EL (cell line): Measurements from ENCODE around the gene EZH2.

Experiments
- DNase-seq: peaks from one replicate; pipeline ENCODE4 v3.0.0-alpha.2; 2016

EZH2 gene

DNA sequence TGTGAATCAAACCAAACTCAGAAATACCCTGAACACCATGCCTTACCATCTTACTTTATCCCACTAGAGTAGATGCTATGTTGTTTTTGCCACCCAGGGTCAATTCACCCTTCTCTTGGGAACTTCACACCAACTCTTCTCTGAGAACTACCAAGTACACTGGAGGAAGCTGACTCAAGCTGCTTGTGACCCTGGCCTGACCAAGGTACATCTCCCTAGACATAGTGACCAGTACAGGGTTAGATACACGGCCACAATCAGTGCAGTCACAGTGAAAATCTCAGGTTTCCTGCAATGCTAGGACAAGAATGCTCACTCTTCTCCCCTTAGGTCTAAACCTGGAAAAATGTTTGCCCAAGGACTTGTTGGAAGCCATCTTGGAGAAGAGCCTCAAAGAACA lies 31.8 kb downstream of the EZH2 start:
- peak; percentile 6 for DNase-seq

DNA sequence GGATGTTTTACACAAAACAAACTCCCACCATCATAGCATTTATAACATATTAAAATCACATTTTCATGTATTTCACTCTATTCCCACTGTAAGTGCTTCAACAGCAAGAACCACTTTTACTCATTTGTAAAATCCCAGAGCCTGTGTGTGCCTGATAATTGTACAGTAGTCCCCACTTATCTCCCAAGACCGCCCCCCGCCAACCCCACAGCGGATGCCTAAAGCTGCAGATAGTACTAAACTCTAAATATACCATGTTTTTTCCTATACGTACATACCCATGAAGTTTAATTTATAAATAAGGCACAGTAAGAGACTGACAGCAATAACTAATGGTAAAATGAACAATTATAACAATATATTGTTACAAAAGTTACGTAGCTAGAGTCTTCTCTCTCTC lies 33.5 kb downstream of the EZH2 start:
- no peak for DNase-seq

DNA sequence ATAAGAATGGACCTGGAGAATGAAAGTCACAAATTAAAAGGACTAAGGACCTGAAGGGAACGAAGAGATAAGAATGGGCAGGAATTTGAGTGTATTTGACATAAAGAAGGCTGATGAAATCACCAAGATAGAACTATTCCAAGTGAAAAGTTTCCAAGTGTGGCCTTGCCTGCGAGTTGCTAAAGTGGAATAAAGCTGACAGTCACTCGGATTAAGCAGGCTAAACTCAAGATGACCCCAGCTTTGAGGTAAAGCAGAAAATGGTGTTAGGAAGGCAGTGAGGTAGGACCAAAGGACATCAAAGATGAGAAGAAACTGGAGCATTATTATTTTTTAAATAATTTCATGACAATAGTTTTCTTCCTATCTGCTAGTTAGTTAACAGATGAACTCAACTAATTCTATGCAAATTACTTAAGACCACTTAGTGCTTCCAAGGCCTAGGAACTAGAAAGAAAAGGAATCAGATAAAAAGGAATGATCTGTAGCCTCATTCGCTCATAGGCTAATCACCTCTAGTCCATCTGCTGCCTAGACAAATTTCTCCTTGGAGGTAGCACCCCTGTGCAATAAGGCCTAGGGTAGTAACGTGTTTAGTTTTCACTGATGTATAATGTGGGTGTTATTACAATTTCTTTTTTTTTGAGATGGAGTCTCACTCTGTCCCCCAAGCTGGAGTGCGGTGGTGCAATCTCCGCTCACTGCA lies 34.5 kb downstream of the EZH2 start:
- DNase-seq: no peak

DNA sequence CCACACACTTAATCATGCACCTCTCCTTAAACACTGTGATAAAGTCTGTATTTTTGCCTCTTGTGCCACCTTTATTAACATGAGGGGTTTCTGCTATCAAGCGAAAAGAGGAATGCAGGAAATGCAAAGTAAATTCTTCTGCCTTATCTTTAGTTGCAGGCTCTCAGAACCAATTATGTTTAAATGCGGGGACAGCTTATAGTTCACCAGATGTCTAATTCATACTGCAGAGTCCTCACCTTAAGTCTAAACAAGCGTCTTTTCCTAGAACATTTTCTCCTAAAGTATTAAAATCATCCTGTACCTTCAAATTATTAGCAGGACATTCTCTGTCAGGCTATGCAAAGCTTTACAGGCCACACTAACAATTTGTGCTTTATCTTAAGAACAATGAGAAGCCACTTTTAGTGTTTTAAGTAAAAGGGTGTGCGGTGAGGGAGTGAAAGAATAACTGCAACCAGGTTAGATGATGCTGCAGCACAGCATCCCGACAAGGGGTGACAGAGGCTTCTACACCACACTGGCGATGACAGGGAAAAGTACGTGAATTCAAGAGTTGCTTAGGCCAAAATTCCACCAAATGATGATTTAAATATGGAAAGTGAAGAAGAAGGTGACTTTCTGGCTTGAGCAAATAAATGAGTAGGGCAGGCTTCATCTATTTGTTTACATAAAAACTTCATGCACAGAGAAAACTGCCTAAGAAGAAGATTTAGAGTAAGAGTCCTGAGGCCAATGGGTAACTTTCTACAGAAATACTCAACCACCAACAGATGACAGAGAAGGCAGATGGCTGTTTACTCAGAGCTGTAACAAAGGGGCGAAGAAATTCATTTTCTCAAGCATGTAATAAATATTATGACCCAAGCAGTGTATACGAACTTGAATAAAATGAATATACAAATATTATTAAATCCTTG lies 36.0 kb downstream of the EZH2 start:
- no peak for DNase-seq

DNA sequence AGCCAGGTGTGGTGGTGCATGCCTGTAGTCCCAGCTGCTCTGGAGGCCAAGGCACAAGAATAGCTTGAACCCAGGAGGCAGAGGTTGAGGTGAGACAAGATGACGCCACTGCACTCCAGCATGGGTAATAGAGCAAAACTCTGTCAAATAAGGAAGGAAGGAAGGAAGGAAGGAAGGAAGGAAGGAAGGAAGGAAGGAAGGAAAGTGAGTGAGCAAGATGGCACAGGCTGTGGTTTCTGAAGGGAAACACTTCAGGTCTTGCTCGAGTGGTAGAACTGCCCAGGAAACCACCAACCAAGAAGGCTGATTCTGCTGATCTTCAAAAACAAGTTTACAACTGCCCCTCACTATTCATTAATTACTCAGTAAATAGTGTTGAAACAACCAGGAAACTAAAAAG lies 45.2 kb downstream of the EZH2 start:
- DNase-seq: no peak

DNA sequence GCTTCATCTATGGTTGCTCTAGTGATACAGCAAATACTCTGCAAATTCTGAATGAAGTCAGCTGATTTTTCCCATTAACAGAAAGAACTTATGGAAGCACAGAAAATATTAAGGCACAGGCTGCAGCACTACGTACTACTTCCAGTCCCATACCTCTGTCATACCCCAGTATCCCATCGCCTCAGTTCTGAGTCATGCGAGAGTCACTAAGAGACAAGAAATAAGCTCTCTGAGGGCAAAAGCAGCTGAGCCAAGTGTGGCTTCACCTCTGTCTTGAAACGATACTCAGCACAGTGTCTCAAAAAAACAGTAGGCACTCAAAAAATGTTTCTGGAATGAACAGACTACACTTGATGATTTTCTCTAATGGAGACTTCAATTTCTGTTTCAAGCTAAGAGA lies 48.2 kb downstream of the EZH2 start:
- DNase-seq: no peak

DNA sequence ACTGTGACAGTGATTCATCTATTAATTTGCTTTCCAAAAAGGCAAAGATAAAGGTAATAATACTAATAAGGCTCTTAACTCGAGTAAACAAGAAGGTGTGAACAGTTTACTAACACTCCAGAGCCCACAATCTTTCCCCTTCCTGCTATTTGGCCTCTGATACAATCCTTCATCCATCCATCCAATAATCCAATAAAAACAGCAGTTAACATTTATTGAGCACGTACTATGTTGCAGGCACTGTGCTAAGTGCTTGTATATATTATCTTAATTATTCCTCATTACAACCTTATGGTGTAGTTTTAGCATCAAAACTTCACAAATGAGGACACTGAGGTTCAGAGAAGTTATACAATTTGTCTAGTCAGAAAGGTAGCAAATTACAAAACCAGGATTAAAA lies 49.5 kb downstream of the EZH2 start:
- no peak for DNase-seq

DNA sequence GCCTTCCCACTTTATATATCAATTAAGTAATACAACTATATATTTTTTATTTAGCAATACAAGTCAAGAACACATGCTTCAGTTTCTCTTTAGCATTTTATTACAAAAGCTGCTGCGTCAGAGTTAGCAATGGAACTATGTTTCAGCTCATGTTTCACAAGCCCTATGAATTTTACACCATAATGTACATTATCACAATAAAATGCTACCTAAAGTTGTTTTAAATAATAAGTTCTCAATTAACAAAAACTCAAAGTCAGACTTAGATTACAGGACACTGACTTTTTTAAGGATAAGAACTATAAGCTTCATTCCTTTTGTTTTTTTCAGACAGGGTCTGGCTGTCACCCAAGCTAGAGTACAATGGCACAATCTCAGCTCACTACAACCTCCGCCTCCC lies 52.3 kb downstream of the EZH2 start:
- no peak for DNase-seq

DNA sequence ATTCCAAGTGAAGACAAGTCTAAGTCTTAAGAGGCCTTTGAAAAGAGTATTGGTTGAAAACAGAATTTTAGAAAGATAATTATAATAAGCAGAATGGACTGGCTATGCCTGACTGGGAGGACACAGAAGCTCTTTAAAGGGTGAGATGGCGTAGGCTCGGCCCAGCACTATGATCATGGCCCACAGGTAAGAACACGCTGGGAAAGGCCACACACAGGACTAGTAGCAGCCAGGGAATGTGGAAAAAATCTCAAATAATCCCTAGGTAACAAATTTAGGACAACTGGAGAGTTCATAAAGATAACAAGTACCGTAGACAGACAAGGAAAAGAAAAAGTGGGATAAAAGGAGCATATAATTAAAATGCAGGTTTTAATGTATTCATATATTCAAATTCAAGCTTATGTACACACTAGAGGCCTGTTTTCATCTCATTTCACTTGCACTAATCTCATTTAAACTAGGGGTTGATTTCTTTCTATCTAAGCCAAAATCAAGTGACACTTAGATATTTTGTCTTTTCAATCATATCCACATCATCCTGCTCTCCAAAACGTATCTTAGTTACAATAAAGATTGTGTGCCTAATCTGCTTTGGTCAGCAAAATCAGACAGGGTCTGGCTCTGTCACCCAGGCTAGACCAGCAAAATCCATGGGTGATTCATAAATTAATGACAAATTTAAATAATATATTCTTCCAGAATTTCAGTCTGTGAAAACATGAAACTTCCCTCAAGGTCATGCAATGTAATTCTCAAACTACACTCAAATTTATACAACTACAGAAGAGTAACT lies 53.0 kb downstream of the EZH2 start:
- DNase-seq: no peak

DNA sequence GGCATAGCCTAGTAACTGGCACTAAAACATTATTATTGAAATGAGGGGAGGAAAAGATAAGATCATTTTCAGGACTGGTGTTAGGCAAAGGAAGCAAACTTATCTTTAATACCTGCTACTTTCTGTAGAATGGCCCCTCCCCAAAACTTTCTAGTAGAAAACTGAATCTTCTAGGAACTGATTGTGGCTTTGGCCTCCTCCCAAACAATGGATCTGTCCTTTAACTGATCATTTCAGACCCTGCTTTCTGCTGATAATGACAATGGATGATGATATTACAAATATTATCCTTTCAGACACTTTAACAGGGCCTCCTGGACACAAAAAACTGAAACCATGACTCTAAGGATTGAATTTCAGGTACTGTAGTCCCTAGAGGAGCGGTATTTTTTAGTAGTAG lies 55.1 kb downstream of the EZH2 start:
- DNase-seq: no peak

DNA sequence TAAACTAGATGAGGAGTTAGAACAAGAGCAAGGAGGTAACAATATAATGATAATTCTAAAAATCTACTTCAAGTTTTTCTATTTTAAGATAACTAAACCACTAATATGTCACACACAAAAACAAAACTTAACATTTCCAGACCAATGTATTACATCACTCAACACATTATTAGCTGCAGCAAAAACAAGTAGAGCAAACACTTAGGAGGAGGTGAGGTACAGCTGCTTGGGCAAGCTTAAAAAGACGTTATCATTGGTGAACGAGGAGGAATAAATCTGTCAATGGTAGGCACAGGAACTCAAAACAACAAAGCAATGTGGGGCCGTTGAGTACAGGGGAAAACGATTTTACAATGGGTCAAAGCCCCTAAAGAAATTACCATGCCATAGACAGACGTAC lies 58.8 kb downstream of the EZH2 start:
- no peak for DNase-seq

DNA sequence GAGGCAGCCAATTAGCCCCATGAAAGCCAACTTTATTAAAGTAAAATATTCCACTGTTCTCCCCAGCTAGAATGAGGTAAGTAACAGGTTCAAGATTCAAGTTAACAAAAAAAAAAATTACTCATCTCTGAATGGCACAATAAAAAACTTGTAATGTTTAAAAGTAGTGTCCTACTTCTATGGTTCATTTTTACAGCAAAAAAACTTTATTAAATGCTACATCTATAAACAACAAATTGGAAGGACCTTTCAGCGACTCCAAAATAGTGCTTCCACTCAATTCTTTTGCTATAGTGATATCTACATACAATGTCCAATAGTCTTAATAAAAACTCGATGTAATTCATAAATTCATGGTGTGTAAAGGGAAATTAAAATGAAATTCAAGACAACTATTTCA lies 59.2 kb downstream of the EZH2 start:
- DNase-seq: no peak

DNA sequence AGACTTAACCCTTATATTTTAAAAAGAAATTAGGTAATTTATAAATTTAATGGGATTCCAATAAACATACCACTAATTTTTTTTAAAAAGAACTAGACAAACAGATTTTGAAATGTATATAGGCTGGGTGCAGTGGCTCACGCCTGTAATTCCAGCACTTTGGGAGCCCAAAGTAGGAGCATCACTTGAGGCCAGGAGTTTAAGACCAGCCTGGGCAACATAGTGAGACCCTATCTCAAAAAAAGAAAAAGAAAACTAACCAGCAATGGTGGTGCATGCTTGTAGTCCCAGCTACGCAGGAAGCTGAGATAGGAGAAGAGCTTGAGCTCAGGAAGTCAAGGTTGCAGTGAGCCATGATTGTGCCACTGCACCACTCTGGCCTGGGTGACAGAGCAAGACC lies 62.7 kb downstream of the EZH2 start:
- DNase-seq: no peak

DNA sequence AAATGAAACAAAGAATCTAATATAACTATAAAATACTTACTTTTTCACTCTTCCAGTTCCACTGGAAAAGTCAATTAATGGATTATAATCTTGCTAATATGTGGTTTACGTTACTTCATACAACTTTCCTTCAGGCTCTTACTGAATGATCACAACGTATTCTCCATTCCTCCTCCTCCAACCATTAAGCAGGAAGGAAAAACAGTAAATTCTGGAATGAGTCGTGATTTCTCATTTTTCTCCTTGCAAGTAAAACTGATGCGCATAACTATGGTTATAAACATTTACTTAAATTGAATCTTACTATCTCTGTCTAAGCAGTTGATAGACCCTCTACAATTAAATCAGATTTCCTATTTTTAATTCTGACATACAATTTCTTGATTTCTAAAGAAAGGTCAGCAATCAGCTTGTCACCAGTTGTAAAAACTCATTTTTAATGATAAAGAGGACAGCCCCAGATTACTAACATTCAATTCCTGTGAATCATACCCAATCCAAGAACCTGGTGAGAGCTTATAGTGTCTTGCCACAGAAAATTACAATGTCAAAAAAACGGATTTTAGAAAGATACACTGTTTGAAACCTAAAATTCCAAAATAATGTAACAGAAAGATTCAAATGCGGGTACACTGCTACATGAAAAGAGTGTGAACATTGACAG lies 64.3 kb downstream of the EZH2 start:
- peak; percentile 60 for DNase-seq

DNA sequence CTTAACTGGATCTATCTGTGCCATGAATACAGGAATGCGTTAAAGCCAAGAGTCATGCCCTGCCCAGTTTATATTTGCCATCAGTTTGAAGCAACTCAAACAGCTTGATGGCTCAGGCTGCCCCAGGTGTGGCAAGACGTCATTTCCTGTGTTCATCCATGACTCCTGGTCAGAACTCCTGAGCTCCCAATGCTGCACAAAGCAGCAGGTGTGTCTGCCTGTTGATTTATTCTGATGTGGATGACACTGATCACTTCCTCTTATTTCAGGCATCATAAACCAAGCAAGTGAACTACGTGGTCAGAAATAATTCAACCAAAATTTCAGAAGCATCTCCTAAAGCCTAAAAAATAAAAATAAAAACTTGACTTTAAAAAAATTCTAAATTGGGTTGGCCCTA lies 68.5 kb downstream of the EZH2 start:
- no peak for DNase-seq

DNA sequence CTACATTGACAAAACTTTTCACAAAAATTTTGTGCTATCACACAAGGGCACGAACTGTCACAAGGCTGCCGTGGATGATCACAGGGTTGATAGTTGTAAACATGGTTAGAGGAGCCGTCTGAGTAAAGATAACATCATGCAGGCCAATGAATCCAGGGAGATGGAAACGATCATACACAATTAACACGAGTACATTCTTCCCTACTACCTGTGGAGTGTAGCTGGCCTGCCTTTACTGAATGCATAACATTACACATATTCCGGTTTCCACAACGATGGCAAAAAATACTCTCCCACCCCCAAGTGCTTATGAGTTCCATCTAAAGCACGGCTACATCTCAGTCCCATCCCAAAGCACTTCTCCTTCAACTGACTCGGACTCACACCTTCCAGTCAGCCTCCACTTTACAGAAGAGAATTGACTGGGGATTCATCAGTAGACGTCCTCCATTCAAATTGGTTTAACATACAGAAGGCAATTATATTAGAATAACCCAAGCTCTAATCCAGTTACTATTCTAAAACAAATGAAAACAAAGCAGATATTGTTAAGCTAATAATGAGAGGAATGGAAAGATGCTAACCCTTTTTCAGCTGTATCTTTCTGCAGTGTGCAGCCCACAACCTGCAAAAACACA lies 69.0 kb downstream of the EZH2 start:
- DNase-seq: no peak

DNA sequence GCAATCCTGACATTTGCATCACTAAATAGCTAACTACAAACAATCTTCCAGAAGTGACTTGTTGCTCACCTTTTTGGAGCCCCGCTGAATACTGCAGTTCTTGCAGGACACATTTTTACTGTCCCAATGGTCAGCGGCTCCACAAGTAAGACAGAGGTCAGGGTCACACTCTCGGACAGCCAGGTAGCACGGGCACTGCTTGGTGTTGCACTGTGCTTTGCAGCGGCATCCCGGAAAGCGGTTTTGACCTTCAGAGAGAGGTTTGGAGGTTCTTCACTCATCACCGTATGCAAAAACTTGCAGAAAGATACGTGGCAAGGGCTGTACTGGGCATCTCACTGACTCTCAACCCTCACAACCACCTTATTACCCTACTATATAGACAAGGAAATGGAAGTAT lies 70.2 kb downstream of the EZH2 start:
- DNase-seq: no peak

DNA sequence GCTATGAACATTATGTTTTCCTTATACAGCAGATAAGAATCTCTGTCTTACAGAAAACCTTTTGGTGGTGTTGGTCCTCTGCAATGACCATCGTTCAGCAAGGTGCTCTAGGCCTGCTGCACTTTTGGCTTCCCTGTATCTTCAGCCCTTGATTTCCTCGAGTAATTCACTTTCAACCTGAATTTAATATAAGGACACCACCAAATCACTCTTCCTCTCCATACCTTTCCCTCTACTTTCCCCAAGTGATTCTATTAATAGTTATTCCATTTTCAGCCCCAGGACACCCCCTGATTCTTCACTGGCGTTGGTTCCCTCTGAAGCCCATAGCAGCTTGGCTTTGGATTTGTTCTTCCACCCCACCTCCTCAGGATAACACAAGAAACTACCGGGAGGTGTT lies 72.2 kb downstream of the EZH2 start:
- DNase-seq: no peak

DNA sequence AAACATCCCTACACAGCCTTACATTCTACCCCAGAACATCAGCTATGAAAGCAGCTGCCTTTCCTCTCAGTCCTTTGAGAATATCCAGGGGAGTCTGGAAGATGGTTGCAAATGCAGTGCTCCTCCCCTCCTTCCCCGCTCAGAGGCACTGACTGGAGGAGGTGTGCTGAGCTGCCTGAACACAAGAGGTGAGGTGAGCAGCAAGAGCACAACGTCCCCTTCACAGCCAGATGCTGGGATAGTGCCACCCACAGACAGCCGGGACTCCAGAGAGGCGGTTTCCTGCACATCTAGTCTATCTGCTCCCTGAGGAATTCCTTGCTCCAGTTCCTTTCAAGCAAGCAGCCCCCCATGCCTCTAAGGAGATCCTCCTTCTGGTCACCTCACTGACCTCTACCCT lies 74.2 kb downstream of the EZH2 start:
- no peak for DNase-seq

DNA sequence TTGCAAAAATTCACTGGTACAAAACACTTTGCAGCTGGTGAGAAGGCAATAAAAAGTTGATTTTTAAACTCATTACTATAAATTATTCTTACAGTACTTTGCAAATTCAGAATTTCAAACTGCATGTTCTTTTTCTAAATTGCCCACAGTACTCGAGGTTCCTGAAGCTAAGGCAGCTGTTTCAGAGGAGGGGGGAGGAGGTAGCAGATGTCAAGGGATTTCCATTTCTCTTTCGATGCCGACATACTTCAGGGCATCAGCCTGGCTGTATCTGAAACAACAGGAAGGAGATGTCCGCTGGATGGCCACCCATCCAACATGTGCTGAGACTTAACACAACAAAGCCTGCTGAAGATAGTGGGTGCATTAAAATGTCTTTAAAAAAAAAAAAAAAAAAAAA lies 76.7 kb downstream of the EZH2 start:
- no peak for DNase-seq

DNA sequence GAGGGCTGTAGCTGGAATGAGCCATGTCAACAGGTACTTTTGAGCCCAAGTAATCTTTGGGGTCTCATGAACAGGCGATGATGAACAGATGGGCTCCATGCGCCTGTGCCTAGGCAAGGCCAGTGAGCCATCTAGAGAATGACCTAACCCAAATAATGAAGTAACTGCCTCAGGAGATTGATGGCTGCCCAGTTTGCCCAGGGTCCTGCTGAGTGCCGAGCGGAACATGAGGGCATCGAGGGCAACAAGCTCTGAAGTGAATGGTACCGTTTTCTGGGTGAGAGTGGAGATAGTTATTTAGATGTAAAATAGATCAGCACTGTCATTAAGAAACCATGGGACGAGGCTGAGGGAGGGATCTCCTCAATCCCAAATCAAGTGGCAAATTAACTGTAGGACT lies 77.9 kb downstream of the EZH2 start:
- no peak for DNase-seq

DNA sequence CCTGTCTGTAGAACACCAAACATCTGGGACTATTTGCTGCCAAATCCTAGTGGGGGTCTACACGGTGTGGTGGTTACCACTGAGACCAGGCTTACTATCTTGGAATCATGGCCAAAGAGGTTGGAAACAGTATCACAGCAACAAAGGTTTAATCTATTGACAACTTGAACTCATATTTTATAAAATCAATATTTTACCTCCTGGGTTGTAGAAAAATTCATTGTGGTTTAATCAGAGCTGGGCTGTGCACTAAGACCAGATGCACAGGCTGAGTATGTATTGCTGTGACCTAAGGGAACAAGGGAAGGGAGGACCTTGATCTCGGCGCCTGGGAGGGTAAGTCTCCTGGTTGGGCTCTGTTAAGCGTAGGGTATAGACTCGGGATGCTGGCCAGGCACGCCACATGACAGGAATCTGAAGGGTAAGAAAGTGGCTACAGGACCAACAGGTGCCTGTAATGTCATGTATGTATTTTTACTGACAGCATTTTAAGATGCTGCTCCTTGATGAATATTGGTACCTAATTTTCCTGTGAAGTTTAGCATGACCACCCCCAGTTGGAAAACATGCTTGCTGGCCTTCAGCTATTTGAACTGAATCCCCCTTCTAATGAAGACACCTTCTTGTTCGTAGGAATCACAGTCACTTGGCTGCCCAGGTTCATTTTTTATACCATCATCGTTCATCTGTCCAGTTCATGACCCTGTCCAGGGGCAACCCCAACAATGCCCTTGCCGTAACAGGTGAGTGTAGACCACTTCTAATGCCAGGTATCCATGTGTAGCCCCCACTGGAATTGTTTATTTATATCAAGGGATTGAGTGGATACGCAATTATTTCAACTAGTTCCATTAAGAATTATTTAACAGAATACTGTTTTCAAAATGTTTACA lies 79.5 kb downstream of the EZH2 start:
- no peak for DNase-seq
